ENCODE results near the gene CDPF1.

GRCh38 chr22:46203601-46203980 lies 46.5 kb downstream of the CDPF1 start:
- no peak for TF ChIP-seq CTCF (IDR thresholded peaks at IDR 0.05 in 8 of 11, conservative IDR thresholded peaks at IDR 0.05 in 3 of 11)
- TF ChIP-seq POLR2AphosphoS5 (IDR thresholded peaks at IDR 0.05): no peak
